Activated CD4-positive, alpha-beta T cell treated with anti-CD3 and anti-CD28 coated beads, Interleukin-2, amount 50 U/mL, for 1 hour (primary cell): ENCODE results near the gene PRCD.
"Not testable (repeated sequence)": the region's sequence is repeated elsewhere in the genome, so short reads cannot be mapped to it uniquely, and the experiment has no call there.

Experiments
- DNase-seq: peaks from one replicate; pipeline ENCODE4 v3.0.0-alpha.2; 2020

PRCD gene

GRCh38 chr17:76528528-76529223 lies 11.2 kb upstream of the PRCD start:
- no peak for DNase-seq

DNA sequence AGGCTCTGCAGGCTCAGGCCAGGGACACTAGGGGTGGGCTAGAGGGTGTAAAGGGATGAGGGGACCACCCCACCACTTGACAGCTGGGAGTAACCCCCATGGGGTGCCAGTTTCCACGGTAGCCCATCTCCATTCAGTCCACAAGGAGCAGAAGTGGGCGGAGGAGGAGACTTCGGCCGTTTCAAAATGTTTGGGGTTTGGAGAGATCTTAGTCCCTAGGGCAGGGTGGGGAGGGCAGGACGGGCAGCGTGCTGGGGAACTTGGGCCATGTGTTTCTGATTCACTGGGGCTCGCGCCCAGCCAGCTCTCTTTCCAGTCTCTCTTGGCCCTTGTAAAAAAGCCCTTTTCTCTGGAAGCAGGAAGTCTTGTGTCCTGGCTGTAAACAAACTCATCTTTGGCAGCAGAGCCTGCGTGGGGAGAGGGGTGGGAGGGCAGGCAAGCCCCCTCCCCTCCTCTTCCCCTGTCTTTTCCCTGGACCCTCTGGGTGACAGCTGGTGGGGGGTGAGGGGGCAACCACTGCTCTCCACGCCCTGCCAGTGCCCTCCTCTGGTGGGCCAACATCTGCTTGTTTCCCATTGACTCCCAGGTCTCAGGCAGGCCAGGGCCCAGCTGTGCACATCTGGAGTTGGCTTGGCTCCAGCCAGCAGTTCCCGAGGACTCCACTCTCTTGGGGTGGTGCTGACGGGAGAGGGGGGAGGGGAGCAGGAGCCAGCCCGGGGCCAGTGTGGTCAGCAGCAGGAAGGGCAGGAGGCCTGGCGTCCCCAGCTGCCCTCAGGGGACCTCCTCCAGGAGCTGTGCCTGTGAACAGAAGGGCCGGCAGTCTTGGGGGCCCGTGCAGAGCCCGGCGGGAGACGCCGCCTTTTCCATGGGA lies 10.4 kb upstream of the PRCD start:
- DNase-seq = no peak

DNA sequence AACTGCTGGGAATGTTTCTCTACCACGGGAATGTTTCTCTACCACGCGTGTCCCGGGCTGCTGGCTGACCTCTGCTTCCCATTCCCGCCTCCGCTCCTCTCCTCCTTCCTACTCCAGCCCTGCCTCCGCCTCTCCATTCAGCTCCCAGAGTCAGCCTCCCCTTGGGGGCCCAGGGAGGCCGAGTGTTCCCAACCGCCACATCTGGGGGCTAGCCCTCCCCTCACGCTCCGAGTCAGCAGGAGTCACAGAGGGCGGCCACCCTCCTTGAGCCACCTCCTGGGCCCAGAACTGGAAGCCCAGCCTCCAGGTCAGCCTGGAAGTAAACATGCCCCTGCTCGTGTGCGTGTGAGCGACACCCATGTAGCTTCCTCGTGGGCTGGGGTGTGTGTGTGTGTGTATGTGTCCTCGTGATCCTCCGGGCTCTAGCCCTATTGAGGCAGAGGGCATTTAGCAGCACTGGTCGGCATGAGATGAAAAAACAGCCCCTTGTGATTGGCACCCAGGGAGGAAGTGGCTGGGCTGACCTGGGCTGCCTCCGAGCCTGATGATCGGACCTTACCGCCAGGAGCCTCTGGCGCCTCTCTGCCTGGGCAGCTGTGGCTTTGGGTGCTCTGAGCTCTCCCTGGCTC lies 9.6 kb upstream of the PRCD start:
- no peak for DNase-seq

DNA sequence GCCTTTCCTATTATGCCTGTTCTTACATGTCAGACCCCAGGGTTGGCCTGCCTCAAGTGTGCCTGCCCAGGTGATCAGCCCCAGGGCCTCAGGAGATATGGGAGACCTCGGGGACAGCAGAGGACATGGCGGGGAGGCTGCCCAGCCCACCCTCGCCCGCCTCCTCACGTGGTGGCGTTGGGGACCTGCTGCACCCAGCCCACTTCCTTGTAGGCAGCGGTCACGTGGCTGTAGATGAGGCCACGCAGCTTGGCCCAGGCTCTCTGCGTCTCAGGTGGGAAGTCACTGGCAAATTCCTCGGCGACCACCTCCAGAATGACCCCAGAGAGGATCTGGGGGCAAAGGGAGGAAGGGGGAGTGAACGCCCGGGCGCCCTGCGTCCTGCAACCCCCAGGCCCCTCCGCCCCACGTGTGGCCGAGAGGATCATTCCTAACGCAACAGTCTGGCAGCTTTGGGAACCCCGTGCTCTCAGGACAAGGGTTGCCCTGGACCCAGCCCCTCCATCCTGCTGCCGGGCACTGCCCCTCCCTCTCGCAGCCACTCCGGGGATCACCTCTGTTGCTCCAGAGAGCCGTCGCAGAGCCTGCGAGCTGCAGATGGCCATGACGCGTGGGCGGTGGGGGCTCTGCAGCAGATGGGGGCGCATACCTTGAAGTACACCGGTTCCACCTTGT lies 8.9 kb upstream of the PRCD start:
- no peak for DNase-seq

DNA sequence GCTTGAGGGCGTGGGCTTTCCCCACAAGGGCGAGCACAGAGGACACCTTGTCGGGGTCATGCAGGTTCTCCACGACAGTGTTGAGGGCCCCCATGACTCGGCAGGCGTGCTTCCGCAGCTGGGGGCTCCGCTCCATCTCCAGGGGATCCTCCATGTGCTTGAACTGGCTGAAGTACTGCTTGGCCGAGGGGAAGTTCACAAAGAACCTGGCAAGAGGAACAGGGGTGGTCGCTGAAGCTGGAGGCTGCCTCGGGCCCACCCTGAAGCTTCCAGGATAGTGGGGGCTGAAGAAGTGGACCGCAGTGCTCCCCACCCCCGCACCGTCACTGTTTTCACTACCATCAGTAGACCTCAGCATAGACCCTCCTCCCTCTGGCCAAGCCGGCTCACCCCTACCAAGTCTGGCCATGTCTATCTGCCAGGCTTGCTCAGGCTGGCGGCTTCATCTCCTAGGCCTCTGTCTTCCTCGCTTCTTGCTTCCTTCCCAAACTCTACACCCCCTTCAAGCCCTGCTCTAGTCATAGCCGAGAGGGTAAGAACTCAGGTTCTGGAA lies 8.3 kb upstream of the PRCD start:
- no peak for DNase-seq

GRCh38 chr17:76532072-76532651 lies 7.7 kb upstream of the PRCD start:
- no peak for DNase-seq

DNA sequence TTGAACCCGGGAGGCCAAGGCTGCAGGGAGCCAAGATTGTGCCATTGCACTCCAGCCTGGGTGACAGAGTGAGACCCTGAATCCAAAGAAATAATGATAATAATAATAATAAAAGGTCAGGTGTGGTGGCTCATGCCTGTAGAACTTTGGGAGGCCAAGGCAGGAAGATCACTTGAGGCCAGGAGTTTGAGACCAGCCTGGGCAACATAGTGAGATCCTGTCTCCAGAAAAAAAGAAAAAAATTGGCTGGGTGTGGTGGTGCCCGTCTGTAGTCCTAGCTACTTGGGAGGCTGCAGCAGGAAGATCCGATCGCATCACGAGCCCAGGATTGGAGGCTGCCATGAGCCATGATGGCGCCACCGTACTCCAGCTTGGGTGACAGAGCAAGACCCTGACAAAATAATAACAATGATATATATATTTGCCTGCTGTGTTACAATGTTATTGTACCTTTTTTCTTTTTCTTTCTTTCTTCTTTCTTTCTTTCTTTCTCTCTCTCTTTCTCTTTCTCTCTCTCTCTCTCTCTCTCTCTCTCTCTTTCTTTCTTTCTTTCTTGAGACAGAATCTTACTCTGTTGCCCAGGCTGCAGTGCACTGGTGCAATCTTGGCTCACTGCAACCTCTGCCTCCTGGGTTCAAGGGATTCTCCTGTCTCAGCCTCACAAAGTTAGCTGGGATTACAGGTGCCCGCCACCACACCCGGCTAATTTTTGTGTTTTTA lies 6.0 kb upstream of the PRCD start:
- DNase-seq = not testable (repeated sequence)

DNA sequence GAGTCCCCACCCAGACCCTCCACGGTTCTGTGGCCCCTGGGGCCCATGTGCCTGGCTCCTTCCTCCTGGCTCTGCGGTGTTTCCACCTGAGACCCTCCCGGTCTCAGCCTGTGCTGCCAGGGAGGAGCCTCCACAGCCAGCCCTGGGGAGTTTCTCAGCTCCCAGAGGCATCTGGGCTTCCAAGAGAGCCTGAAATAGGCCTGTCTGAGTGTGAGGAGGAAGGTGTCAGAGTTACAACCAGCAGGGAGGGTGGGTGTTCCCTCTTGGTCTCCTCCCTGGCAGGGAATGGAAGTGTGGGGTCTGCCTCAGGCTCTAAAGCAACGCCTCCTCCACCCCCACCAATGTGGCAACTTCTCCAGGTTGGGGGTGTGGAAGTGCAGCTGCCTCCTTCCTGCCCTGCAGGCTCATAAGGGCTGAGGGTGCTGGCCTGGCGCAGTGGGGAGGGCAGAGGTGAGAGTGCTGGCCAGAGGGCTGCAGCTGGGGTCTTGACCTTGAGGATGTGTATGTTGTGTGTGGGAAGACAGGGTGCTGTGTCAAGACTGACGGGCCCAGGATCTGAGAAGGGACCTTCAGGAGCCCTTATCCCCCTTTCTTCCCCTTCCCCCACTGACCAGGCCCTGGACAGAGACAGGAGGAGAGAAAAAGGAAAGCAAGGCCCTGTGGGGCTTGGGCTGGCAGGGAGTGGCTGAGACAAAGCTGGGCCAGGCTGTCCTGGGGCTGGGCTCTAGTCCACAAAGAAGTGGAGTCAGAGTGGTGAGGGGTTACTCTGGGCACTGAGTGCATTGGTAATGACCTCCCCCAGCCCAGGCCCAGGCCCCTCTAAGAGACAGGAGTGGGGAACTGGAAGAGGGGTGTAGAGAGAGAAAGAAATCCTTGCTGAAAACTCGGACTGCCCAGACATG lies 4.8 kb upstream of the PRCD start:
- no peak for DNase-seq

DNA sequence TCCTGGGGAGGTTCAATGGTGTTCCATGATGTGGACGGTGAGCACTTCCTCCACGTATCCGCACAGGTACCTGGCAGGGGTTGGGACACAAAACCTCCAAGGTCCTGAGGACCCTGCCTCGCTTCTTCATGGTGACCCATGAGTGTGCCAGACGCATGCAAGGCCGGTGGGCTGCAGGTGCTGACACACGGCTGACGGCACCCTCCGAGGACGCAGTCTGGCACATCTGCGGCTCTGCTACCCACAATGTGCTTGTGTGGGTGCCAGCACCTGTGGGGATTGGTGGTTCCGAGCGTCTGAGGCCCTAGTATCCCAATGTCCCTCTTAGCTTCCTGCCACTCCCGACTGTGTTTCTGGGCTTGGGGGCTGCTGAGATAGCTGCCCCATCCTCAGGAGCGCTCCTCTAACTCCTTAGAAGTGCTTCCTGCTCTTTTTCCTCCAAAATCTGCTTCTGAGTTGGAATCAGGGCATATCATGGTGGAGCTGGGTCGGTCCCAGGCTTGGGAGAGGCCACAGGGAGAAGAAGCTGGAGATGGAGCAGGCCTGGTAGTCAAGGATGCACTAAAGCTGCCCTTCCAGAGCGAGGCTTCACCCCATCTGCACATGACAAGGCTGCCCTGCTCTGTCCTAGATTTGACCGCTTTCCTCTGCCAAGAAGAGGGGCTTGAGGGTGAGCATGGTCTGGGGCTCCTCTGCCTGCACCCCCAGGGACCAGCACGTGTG lies 3.9 kb upstream of the PRCD start:
- DNase-seq = no peak

- no peak for DNase-seq
Observed at GRCh38 chr17:76536511-76537287, 3.1 kb upstream of the PRCD start.

GRCh38 chr17:76537288-76537577 lies 2.6 kb upstream of the PRCD start:
- no peak for DNase-seq

DNA sequence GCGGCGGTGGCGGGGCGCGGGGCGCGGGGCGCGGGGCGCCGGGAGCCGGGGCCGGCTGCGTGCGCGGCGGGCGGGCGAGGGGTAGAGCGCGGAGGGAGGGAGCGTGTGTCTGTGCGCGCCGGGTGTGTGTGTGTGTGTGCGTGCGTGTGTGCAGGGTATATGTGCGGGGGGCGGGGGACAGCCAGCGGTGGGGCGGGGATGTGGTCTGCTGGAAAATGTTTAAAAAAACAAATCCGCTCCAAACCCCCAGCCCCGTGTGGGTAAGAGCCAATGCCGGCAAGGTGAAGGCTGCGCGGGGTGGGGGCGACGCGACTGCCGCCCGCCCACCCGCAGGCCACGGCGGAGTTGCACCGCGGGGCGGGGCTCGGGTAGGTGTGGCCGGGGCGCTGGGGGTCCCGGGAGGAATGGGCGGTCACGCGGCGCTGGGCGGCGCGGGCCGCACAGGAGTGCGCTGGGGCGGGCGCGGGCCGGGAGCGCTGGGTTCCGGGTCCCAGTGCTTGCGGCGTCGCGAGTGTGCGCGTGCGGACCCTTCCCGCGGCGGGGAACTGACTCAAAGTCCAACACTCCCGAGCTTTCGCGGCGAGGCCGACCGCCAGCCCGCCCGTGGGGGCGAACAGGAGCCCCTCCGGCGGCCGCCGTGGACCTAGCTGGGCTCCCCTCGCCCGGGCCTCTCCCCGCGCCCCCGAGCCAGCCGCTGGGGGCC lies 2.1 kb upstream of the PRCD start, which contains the start of gene CYGB:
Gene CYGB, minus strand, starts transcription at position 132 of the 703 bp plus-strand sequence. CDS start 167 bp downstream, outside the sequence.
- DNase-seq = no peak

GRCh38 chr17:76538281-76538931 lies 1.4 kb upstream of the PRCD start:
- DNase-seq = no peak

GRCh38 chr17:76538941-76539570 lies 788 bp upstream of the PRCD start:
- no peak for DNase-seq

DNA sequence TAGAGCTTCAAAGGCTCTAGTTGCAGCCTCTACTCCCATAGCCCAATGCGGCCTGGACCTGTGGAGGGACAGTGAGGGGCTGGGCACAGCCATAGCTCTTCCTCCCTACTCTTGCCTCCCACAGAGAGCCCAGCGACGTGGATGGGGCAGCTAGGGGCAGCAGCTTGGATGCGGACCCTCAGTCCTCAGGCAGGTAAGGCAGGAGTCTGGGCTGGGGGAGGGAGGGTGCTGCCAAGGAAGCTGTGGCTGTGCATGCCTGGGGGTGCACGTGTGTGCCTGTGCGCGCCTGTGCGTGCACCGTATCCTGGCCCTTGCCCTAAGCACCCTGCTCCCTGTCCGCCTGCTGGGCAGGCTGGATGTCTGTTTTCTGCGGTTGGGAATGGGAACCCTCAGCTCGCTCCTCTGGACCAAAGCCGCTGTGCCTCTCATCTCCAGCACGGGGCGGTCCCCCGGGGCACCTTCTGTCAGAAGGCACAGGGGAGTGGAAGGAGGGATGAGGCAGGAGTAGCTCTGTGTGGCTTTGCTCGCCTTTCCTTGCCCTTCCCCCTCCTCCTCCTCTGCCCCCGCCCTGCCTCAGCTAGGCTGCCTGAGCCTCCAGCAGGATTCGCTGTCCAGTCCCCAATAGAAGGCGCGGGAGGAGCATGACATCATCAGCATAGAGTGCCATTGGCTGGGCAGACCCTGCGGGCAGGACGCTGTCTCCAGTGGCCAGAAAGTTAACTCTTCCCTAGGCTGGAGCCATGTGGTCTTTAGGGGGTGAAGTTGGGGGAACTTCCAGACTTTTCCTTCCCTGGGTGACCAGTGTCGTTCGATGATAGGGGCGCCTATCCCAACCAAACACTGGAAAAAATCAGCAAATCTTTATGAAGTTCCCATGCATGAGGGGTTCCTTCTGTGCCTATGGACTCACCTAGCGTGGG lies 797 bp downstream of the PRCD start:
- DNase-seq = no peak

GRCh38 chr17:76541739-76542454 lies 2.1 kb downstream of the PRCD start:
- no peak for DNase-seq
